ENCODE data around the gene GLT8D2. TPM values are rescaled to one million over a fixed set of nuclear protein-coding genes. Genes with fewer than 3 reads are reported as not detected.

GLT8D2 gene
- total RNA-seq, 1 donor from 2014 or later: 3.9 TPM

- no peak for DNase-seq (ENCODE audit: low read depth in 2 of 2)
Observed at GRCh38 chr12:103952497-103952896, 97.5 kb downstream of the GLT8D2 start.

- DNase-seq (ENCODE audit: low read depth in 2 of 2): no peak
Observed at GRCh38 chr12:103948746-103949406, 101.1 kb downstream of the GLT8D2 start.

DNA sequence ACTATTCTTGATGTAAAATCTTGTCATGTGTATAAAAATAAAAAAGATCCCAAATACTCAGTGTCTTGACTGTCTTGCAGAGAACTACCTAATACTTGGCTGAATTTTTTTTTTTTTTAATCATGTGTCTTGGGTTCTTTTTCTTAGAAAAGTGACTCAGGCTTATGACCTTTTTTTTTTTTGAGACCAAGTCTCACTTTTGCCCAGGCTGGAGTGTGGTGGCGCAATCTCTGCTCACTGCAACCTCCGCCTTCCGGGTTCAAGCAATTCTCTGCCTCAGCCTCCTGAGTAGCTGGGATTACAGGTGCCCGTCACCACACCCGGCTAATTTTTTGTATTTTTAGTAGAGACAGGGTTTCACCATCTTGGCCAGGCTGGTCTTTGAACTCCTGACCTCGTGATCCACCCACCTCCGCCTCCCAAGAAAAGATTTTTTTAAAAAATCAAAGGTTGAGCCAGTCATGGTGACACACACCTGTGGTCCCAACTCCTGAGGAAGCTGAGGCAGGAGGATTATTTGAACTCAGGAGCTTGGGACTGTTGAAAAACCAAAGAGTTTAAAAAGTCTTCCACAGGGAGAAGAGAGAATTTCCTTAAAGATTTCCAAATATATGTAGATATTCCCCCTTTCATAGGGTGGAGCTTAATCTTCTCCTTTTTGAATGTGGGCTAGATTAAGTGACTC lies 102.0 kb downstream of the GLT8D2 start:
- no peak for DNase-seq (ENCODE audit: low read depth in 2 of 2)

- no peak for DNase-seq (ENCODE audit: low read depth in 2 of 2)
Observed at GRCh38 chr12:103944964-103945363, 105.0 kb downstream of the GLT8D2 start.

Other genes with a start within 250 kb of the GLT8D2 start
- 3.5 and 7.8 TPM in 2 replicates for gene NT5DC3, start 209.0 kb downstream of the GLT8D2 start, total RNA-seq
- 503 and 636 TPM in 2 replicates for gene HSP90B1, start 119.8 kb downstream of the GLT8D2 start, total RNA-seq
- 21.4 and 21.6 TPM in 2 replicates for gene TDG, start 84.3 kb downstream of the GLT8D2 start, total RNA-seq
- gene HCFC2, start 14.3 kb upstream of the GLT8D2 start, total RNA-seq: 16.8 and 17.4 TPM in 2 replicates
- gene NFYB, start 88.0 kb upstream of the GLT8D2 start, total RNA-seq: 11.7 and 13.0 TPM in 2 replicates
- gene TXNRD1, start 165.6 kb upstream of the GLT8D2 start, total RNA-seq: 282 and 360 TPM in 2 replicates

Data from dermis microvascular lymphatic vessel endothelial cell (primary cell).